Hepatocyte (in vitro differentiated cells): ENCODE data around the gene KCNMA1. TPM values are rescaled to one million over a fixed set of nuclear protein-coding genes. Genes with fewer than 3 reads are reported as not detected.
A peak's percentile ranks its signal among the peaks of the same experiment; 100 is the strongest.

Experiments
- DNase-seq: peaks from one replicate; pipeline ENCODE4 v3.0.0-alpha.2; 2016; ENCODE audit warnings: low spot score
- H2AFZ ChIP-seq: fragments of 200-600 bp; sonication (generic); 2 replicates; pipeline ENCODE4 v1.6.0; 2016; ENCODE audit warnings: antibody characterized with exemption, mild to moderate bottlenecking
- H3K27ac ChIP-seq: fragments of 200-600 bp; sonication (generic); 2 replicates; pipeline ENCODE4 v1.5.1; 2016; ENCODE audit warnings: mild to moderate bottlenecking
- H3K27me3 ChIP-seq: fragments of 200-600 bp; sonication (generic); 2 replicates; pipeline ENCODE4 v1.6.1; 2016
- H3K36me3 ChIP-seq: fragments of 200-600 bp; sonication (generic); replicated peaks from 2 replicates; pipeline ENCODE4 v1.5.1; 2016; ENCODE audit warnings: low read depth; ENCODE audit not compliant: insufficient read depth
- H3K4me1 ChIP-seq: fragments of 200-600 bp; sonication (generic); 2 replicates; pipeline ENCODE4 v1.5.1; 2016; ENCODE audit warnings: mild to moderate bottlenecking, moderate library complexity; ENCODE audit not compliant: insufficient read depth
- H3K4me2 ChIP-seq: fragments of 200-600 bp; sonication (generic); 2 replicates; pipeline ENCODE4 v1.6.0; 2016
- H3K4me3 ChIP-seq: fragments of 200-600 bp; sonication (generic); 2 replicates; pipeline ENCODE4 v1.5.1; 2016; ENCODE audit warnings: mild to moderate bottlenecking
- H3K79me2 ChIP-seq: fragments of 200-600 bp; sonication (generic); 2 replicates; pipeline ENCODE4 v1.6.0; 2017; ENCODE audit warnings: mild to moderate bottlenecking
- H3K9me2 ChIP-seq: fragments of 200-600 bp; sonication (generic); replicated peaks from 2 replicates; pipeline ENCODE4 v1.6.0; 2017; ENCODE audit warnings: mild to moderate bottlenecking; ENCODE audit not compliant: insufficient read depth
- H3K9me3 ChIP-seq: fragments of 200-600 bp; sonication (generic); 2 replicates; pipeline ENCODE4 v1.5.1; 2016; ENCODE audit warnings: low read depth, mild to moderate bottlenecking
- H4K20me1 ChIP-seq: fragments of 200-600 bp; sonication (generic); 2 replicates; pipeline ENCODE4 v1.6.0; 2016; ENCODE audit warnings: mild to moderate bottlenecking; ENCODE audit not compliant: insufficient read depth, poor library complexity, severe bottlenecking
- CTCF ChIP-seq: fragments of 200-600 bp; sonication (generic); IDR thresholded peaks from 2 replicates; pipeline ENCODE4 v1.5.1; 2016; ENCODE audit warnings: antibody characterized with exemption, mild to moderate bottlenecking; ENCODE audit not compliant: poor library complexity
- EZH2 ChIP-seq: fragments of 200-600 bp; sonication (generic); IDR thresholded peaks from 2 replicates; pipeline ENCODE4 v1.6.1; 2016; ENCODE audit warnings: antibody characterized with exemption, mild to moderate bottlenecking, borderline replicate concordance
- EZH2phosphoT487 ChIP-seq: fragments of 200-600 bp; sonication (generic); IDR thresholded peaks from one replicate; pipeline ENCODE4 v1.6.1; 2018; ENCODE audit warnings: antibody characterized with exemption, mild to moderate bottlenecking, low read depth, moderate library complexity; ENCODE audit not compliant: unreplicated experiment, severe bottlenecking
- WGBS: methylation state at CpG from one replicate; pipeline ENCODE4 v1.1.6; 2016; ENCODE audit warnings: low lambda C conversion rate; ENCODE audit errors: missing lambda C conversion rate; 5-methylcytosine and 5-hydroxymethylcytosine counted together
- polyA plus RNA-seq: library from polyadenylated mRNA; unstranded; fragments of >200 nt; fragmentation: Nextera tagmentation; extraction: Ambion mirVana; gene quantifications from 2 replicates; pipeline ENCODE4 v1.2.1, GENCODE V29; 2016
- total RNA-seq: library from RNA; depleted of rRNA; stranded (reverse); fragments of >200 nt; gene quantifications from 2 replicates; pipeline ENCODE4 v1.2.3, GENCODE V29; 2014

KCNMA1 gene
- total and polyA plus RNA-seq, 2 experiments from 2014 or later, result 42.6 to 73.3 TPM

- Histone ChIP-seq H3K27me3 (no peaks in the 10 kb centered on the region), H3K4me2 (peak overlapping the region; percentile 20), H3K4me1 (peaks cover 49% of the 10 kb centered on the region), H3K9me2 (no peaks in the 10 kb centered on the region), H2AFZ (no peak overlapping the region), H3K27ac (peak overlapping the region; percentile 41), H4K20me1 (no peaks in the 10 kb centered on the region), H3K9me3 (no peaks in the 10 kb centered on the region), H3K79me2 (no peaks in the 10 kb centered on the region), H3K4me3 (no peak overlapping the region), H3K36me3 (no peaks in the 10 kb centered on the region)
- 24% methylated on average over 10 of the region's 10 CpGs for WGBS
- TF ChIP-seq EZH2phosphoT487 (no peak), EZH2 (no peak)
- no peak for DNase-seq
Observed at GRCh38 chr10:77291596-77292505, 345.8 kb downstream of the KCNMA1 start.

GRCh38 chr10:77290528-77291155 lies 347.0 kb downstream of the KCNMA1 start:
- Histone ChIP-seq H3K9me2 (no peaks in the 10 kb centered on the region), H3K9me3 (no peaks in the 10 kb centered on the region), H3K79me2 (no peaks in the 10 kb centered on the region), H3K4me2 (peak overlapping the region; percentile 27), H3K27me3 (no peaks in the 10 kb centered on the region), H3K36me3 (no peaks in the 10 kb centered on the region), H2AFZ (no peak overlapping the region), H3K27ac (peak overlapping the region; percentile 44), H3K4me3 (no peak overlapping the region), H3K4me1 (peaks cover 52% of the 10 kb centered on the region), H4K20me1 (no peaks in the 10 kb centered on the region)
- TF ChIP-seq EZH2 (no peak), CTCF (no peak), EZH2phosphoT487 (no peak)
- 38% methylated on average over 6 of the region's 6 CpGs for WGBS
- peak; percentile 32 for DNase-seq

GRCh38 chr10:77289790-77290189 lies 347.8 kb downstream of the KCNMA1 start:
- Histone ChIP-seq H2AFZ (no peak overlapping the region), H3K4me2 (peak overlapping the region; percentile 27)
- 53% methylated on average over 5 of the region's 5 CpGs for WGBS

More at GRCh38 chr10:77289790-77290189, 347.8 kb downstream of the KCNMA1 start:
- Histone ChIP-seq H3K4me1 (peaks cover 58% of the 10 kb centered on the region), H3K27me3 (no peaks in the 10 kb centered on the region), H4K20me1 (no peaks in the 10 kb centered on the region), H3K4me3 (no peak overlapping the region), H3K27ac (peak overlapping the region; percentile 44), H3K79me2 (no peaks in the 10 kb centered on the region), H3K9me2 (no peaks in the 10 kb centered on the region), H3K36me3 (no peaks in the 10 kb centered on the region), H3K9me3 (no peaks in the 10 kb centered on the region)
- DNase-seq, result no peak
- TF ChIP-seq EZH2phosphoT487 (no peak), EZH2 (no peak), CTCF (no peak)
